Transverse colon (tissue), 4 donors: ENCODE results near the gene TLL1. TPM values are rescaled to one million over a fixed set of nuclear protein-coding genes. Genes with fewer than 3 reads are reported as not detected.
A peak's percentile ranks its signal among the peaks of the same experiment; 100 is the strongest.

Source experiments
- DNase-seq: peaks from one replicate; pipeline ENCODE4 v3.0.0-alpha.2; 2019
- H3K27ac ChIP-seq, 4 donors: fragments of 200-600 bp; sonication (generic); 2 replicates each; pipeline ENCODE4 v1.5.1; 2016 to 2018; ENCODE audit warnings: inconsistent platforms in 4 of 4
- H3K27me3 ChIP-seq: fragments of 200-600 bp; sonication (generic); 2 replicates; pipeline ENCODE4 v1.5.1; 2017; ENCODE audit warnings: inconsistent platforms
- H3K36me3 ChIP-seq, 4 donors: fragments of 200-600 bp; sonication (generic); 2 replicates each; pipeline ENCODE4 v1.5.1; 2017 to 2019; ENCODE audit warnings: inconsistent platforms in 4 of 4
- H3K4me1 ChIP-seq, 4 donors: fragments of 200-600 bp; sonication (generic); 2 replicates each; pipeline ENCODE4 v1.5.1; 2017 to 2020; ENCODE audit warnings: inconsistent platforms in 4 of 4
- H3K4me3 ChIP-seq, 4 donors: fragments of 200-600 bp; sonication (generic); 1 replicate in 1 of 4; 2 replicates in 3 of 4; pipeline versions ENCODE4 v1.5.1 to v1.6.1; 2017 to 2019; ENCODE audit warnings: inconsistent platforms in 4 of 4
- H3K9me3 ChIP-seq, 2 donors: fragments of 200-600 bp; sonication (generic); 2 replicates each; pipeline ENCODE4 v1.5.1; 2017 to 2019; ENCODE audit warnings: inconsistent platforms in 2 of 2
- EP300 ChIP-seq: sonication (generic); formaldehyde crosslinking; IDR thresholded peaks from one replicate; pipeline ENCODE4 v1.6.1; 2017; ENCODE audit warnings: antibody characterized with exemption, low read depth
- POLR2A ChIP-seq: fragments of 450-650 bp; IDR thresholded peaks from one replicate; pipeline ENCODE4 v1.6.1; 2016; ENCODE audit warnings: antibody characterized with exemption, mild to moderate bottlenecking, moderate library complexity
- POLR2AphosphoS5 ChIP-seq, 3 donors: sonication (generic); formaldehyde crosslinking; IDR thresholded peaks; one replicate each; pipeline ENCODE4 v1.6.1; 2016; ENCODE audit warnings: antibody characterized with exemption in 3 of 3
- WGBS, 2 donors: methylation state at CpG; one replicate each; pipeline ENCODE4 v1.1.5; 2018; ENCODE audit warnings: low coverage in 1 of 2; 5-methylcytosine and 5-hydroxymethylcytosine counted together
- in situ Hi-C, 4 donors: fragments of 200-750 bp; cut with MboI; loops; one replicate each; pipeline versions ENCODE4 v1.15.0 to v1.15.1; 2017; ENCODE audit warnings: low sequenced_read_pairs in 3 of 4, low pct_ligation_motif_present in 1 of 4, low pct_unique_long_range_greater_than_20kb in 1 of 4
- intact Hi-C: fragments of 100-400 bp; cut with DNase I; formaldehyde crosslinking; loops from one replicate; pipeline ENCODE4 v1.15.1; 2023; ENCODE audit warnings: low total_unique reads
- total RNA-seq, 4 donors: library from RNA; depleted of rRNA; stranded (reverse); fragments of >200 nt; gene quantifications; one replicate each; pipeline ENCODE4 v1.1.0, GENCODE V29; 2016
- TF ChIP-seq, protein P1 (sequence below), 5 experiments: fragments of 200-600 bp in 3 of 5; fragments of 450-650 bp in 2 of 5; sonication (generic) in 3 of 5; IDR thresholded peaks; 1 replicate in 2 of 5; 2 replicates in 3 of 5; pipeline ENCODE4 v1.5.1; 2016 to 2017; ENCODE audit warnings: antibody characterized with exemption in 5 of 5, inconsistent platforms in 3 of 5, mild to moderate bottlenecking in 2 of 5, moderate library complexity in 1 of 5

Gene TLL1
- total RNA-seq, 4 donors from 2014 or later = 1.00 to 3.7 (median 1.6) TPM

DNA sequence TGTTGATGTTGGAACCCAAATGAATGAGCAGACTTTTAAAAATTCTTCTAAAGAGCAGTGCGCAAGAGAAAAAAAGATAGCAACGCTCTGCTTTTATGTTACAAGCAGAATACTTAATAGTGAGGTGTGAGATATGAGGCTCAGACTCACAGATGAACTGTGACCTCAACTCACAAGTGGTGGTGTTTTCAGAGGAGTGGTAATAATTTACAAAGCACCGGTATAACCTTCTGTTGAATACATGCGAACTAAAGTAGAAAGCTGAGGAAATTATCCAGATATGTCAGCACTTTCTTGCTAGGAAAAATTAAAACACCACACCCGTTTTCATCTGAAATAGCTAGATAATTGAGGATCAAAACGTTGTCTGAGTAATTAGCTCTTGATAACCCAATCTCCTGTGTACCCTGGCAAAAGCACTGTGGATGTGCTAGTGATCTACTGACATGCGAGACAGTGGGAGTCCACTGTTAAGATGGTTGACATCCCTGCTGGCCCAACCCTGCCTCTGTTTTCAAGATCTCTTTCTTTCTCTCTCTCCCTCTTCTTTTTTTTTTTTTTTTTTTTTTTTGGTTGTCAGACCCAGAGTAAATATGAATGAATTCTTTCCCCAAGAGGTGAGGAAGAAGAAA is 6.9 kb upstream of the TLL1 start:
- whole genome bisulfite sequencing, 2 donors = 67 to 76% methylated on average over 7 of the region's 7 CpGs
- Histone ChIP-seq H3K27me3 (peaks cover 13% of the 10 kb centered on the region), H3K4me3 (no peak overlapping the region), H3K27ac (no peak overlapping the region), H3K4me1 (no peaks in the 10 kb centered on the region), H3K36me3 (no peaks in the 10 kb centered on the region), H3K9me3 (no peaks in the 10 kb centered on the region)
- in situ Hi-C loops (no loop called here), intact Hi-C loops (no loop called here)
- DNase-seq = no peak
- TF ChIP-seq, protein P1, sequence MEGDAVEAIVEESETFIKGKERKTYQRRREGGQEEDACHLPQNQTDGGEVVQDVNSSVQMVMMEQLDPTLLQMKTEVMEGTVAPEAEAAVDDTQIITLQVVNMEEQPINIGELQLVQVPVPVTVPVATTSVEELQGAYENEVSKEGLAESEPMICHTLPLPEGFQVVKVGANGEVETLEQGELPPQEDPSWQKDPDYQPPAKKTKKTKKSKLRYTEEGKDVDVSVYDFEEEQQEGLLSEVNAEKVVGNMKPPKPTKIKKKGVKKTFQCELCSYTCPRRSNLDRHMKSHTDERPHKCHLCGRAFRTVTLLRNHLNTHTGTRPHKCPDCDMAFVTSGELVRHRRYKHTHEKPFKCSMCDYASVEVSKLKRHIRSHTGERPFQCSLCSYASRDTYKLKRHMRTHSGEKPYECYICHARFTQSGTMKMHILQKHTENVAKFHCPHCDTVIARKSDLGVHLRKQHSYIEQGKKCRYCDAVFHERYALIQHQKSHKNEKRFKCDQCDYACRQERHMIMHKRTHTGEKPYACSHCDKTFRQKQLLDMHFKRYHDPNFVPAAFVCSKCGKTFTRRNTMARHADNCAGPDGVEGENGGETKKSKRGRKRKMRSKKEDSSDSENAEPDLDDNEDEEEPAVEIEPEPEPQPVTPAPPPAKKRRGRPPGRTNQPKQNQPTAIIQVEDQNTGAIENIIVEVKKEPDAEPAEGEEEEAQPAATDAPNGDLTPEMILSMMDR (IDR thresholded peaks at IDR 0.05) = no peak
- TF ChIP-seq POLR2A (no peak), POLR2AphosphoS5 (IDR thresholded peaks at IDR 0.05) (no peak), EP300 (no peak)

DNA sequence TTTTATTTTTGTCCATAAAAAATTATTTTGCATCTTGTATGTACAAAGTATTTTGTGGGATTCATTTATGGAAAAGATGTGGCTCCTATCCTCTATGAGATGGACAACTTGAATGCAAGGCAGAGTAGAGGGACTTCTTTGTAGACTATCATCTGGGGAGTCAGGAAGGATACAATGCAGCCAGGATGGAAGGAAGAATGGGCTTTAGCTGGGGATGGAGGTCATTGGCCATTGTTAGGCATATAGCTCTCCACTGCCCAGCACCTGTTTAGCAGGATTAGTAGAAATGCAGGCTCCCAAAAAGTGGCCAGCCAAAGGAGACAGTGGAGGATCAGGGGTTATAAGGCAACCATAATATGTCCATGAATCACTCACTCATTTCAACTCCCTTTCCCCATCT is 5.1 kb upstream of the TLL1 start:
- H3K27me3 ChIP-seq = peaks cover 30% of the 10 kb centered on the region
- H3K4me3 ChIP-seq = no peak overlapping the region
- no peaks in the 10 kb centered on the region for H3K9me3 ChIP-seq
- intact Hi-C loops (no loop called here), in situ Hi-C loops (no loop called here)
- peaks cover 0 to 8% (median 0%) of the 10 kb centered on the region in 4 donors for H3K4me1 ChIP-seq
- TF ChIP-seq POLR2A (no peak), EP300 (no peak), POLR2AphosphoS5 (IDR thresholded peaks at IDR 0.05) (no peak)
- TF ChIP-seq, protein P1 (IDR thresholded peaks at IDR 0.05) = no peak
- no peak for DNase-seq
- H3K36me3 ChIP-seq = no peaks in the 10 kb centered on the region
- no peak overlapping the region for H3K27ac ChIP-seq

DNA sequence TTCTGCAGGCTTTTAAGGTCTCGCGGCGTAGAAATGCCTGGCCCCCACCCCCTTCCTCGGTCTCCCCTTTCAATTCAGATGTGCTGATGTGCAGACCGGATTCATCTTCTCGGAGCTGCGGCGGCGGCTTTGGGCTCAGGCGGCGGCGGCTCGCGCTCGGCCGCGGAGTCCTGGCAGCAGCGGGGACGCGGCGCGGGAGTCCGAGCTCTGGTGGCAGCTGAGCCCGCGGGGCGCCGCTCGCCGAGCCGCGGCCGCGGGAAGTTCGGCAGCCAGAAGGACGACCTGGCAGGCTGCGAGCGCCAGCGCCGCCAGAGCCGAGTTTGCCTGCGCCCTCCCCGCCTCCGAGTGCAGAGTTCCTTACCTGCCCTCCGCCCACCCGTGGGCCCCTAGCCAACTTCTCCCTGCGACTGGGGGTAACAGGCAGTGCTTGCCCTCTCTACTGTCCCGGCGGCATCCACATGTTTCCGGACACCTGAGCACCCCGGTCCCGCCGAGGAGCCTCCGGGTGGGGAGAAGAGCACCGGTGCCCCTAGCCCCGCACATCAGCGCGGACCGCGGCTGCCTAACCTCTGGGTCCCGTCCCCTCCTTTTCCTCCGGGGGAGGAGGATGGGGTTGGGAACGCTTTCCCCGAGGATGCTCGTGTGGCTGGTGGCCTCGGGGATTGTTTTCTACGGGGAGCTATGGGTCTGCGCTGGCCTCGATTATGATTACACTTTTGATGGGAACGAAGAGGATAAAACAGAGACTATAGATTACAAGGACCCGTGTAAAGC is 448 bp downstream of the TLL1 start:
- DNase-seq = no peak
- in situ Hi-C loops (no loop called here), intact Hi-C loops (no loop called here)
- Histone ChIP-seq H3K27me3 (peaks cover 70% of the 10 kb centered on the region), H3K27ac (peak overlapping the region; percentile 6 to 48 (median 8)), H3K4me3 (peak overlapping the region; percentile 24 to 46 (median 32)), H3K9me3 (no peaks in the 10 kb centered on the region), H3K36me3 (no peaks in the 10 kb centered on the region), H3K4me1 (peaks cover 0 to 24% (median 6%) of the 10 kb centered on the region in 4 donors)
- TF ChIP-seq POLR2AphosphoS5 (IDR thresholded peaks at IDR 0.05) = no peak
- TF ChIP-seq POLR2A = no peak
- TF ChIP-seq, protein P1 (IDR thresholded peaks at IDR 0.05) = no peak
- no peak for TF ChIP-seq EP300
- 0 to 6% methylated on average over 1 to 29 of the region's 70 CpGs for WGBS, 2 donors

DNA sequence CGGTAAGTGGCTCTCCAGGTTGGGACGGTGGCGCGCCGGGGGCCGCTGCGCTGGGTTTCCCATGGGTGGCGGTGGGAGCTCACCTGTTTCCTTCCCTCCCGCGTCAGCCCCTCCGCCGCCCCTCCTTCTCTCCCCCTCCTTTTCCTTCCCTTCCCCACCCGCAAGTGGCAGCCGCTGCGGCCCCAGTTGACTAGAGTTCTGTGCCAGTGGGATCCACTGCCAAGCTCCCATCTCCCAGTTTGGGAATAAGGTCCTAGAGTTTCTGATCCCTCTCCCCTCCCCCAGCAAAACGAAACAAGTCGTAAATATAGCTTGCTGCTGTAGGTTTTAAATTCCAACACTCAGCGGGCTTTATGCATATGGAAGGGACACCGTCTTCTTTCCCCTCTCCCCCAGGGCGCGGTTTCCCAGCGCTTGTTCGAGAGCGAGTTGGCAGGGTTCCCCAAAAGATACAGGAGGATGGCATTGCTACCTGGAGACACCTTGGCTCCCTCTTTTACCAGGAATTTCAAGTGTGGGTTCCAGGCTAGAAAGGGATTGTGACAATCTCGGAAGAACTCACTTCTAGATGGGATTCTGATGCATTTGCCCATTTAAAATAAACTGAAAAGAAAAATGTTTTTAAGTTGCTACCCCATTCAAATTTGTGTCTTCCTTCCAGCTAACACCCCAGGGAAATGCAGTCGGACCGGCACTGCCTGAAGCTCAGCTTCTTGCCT is 1.2 kb downstream of the TLL1 start:
- H3K4me1 ChIP-seq = peaks cover 0 to 24% (median 6%) of the 10 kb centered on the region in 4 donors
- DNase-seq = no peak
- WGBS, 2 donors = 4 to 16% methylated on average over 5 to 27 of the region's 27 CpGs
- intact Hi-C loops = no loop called here
- H3K4me3 ChIP-seq = peak overlapping the region; percentile 24 to 46 (median 32)
- no peaks in the 10 kb centered on the region for H3K36me3 ChIP-seq
- TF ChIP-seq EP300 (no peak), POLR2A (no peak), POLR2AphosphoS5 (IDR thresholded peaks at IDR 0.05) (no peak)
- TF ChIP-seq, protein P1 (IDR thresholded peaks at IDR 0.05) = no peak
- in situ Hi-C loops = no loop called here
- H3K9me3 ChIP-seq = no peaks in the 10 kb centered on the region
- H3K27me3 ChIP-seq = peaks cover 70% of the 10 kb centered on the region
- peak overlapping the region; percentile 6 to 48 (median 8) for H3K27ac ChIP-seq
